NCI-H1930 (cell line): ENCODE data around the gene NKAIN2.
"Not testable (repeated sequence)": the region's sequence is repeated elsewhere in the genome, so short reads cannot be mapped to it uniquely, and the experiment has no call there.

ENCODE experiments used
- DNase-seq, 2 experiments: peaks; one replicate each; lab custom pipeline; 2025; lab: John Stamatoyannopoulos, UW

Gene NKAIN2

DNA sequence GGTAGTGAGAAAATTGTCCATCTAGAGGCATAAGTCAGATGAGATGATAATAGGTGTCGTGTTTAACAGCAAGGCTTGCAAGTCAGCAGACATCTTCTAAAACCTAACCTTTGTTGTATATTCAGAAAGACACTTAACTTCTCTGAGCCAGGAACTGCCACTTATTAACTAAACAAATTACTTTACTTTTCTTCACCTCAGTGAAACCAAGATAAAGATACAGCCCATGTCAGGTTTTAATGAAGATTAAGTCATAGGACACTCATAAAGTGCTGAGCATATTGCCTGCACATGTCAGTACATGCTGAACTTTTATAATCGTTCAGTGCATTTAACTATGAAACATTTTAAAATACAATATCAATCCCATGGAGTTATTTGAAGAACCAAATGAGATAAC, 286.8 kb downstream of the NKAIN2 start:
- no peak for DNase-seq

DNA sequence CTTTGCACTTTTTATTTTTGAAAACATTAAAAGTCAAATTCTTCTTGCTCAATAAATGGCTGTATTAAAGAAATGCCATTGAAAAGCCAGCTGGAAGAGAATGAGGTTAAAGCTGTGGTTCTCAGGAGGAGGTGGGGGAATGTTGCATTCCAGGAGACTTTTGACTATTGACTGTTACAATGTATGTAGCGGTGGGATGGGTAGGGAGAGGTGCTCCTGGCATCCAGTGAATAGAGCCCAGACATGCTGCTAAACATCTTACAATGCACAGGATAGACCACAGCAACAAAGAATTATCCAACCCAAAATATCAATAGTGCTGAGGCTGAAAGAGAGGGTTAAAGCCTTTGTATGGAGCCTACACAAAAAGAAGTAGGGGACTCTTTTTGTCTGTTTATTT, 295.9 kb downstream of the NKAIN2 start:
- no peak for DNase-seq

DNA sequence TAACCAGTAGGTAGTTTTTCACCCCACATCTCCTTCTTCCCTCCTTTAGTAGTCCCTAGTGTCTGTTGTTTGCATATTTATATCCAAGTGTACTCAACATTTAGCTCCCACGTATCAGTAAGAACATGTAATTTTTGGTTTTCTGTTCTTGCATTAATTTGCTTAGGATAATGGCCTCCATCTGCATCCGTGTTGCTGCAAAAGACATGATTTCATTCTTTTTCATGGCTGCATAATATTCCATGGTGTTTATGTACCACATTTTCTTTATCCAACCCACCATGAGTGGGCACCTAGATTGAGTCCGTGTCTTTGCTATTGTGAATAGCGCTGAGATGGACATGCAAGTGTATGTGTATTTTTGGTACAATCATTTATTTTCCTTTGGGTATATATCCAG, 306.8 kb downstream of the NKAIN2 start:
- no peak for DNase-seq

DNA sequence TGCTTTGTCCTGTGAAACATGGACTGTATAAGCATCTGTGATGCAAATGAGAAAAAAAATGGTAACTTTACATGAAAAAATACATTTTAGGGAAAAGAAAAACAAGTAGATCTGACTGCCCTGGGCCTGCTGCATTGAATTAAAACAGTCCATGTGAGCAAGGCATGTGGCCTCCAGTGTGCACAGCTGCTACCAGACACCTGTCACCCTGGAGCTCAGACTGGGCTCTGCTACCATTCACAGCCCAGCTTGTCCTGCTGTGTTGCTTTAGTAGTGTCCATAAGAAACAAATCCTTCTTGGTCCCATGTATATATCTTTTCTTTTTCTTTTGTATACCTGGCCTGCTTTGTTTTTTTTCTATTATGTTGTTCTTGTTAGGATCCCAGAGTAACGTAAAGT, 315.9 kb downstream of the NKAIN2 start:
- peak in 1 of 2 experiments; percentile 43 for DNase-seq

DNA sequence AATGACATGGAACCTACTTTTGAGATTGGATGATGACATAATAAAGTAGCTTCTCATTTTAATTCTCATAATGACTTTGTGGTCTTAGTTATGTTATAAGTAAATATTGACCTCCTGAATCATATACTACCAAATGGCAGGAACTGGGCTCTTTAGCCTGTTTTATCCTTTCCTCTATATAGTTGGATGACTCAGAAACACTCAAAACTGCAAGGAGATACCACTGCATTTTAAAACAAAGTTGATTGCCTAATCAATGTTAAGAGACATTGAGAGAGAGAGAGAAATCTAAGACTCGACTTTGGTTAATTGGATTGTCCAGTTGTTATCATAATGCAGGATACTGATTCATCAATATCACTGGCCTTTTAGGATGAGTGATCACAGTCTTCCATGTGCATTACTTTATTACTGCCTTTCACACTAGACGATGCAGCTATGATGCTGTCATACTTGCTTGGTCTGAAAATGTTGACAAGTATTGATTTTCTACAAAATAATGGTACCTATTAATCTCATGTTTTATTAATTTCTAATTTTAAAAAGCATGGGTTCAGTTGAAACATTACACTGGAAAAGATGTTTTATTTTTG, 320.0 kb downstream of the NKAIN2 start:
- no peak for DNase-seq

DNA sequence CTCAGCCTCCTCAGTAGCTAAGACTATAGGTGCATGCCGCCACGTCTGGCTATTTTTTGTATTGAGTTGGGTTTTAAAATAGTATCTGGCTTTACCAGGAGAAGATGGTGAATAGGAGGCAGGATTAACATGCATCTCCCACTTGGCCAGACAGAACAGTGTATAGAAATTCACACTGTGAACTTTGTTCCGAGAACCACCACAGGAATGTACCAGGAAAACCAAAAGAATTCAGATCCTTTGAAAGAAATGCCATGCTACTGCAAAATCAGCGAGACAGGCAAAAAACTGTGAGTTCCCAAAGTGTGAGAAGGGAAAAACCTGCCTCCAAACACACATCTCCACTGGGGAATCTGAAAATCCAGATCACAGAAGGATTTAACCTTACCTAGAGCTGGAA, 327.6 kb downstream of the NKAIN2 start:
- DNase-seq = no peak

DNA sequence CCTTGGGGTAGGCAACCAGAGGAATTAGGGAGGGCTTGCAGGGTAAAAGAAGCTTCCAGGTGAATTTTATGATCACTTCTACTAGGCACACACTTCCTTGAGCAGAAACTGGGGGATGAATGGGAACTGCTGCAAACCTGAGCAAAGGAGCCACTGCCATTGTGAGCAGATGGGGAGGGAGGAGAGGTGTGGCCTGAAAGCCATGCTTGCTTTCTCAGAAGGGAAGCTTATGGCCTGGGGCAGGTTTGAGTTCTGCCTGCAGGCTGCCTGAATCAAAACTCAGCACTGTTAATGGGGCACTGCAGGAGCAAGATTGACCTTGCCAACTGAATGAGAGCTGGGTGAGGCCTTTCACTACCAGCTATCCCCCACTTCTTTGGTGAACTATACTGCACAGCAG, 328.1 kb downstream of the NKAIN2 start:
- no peak for DNase-seq

DNA sequence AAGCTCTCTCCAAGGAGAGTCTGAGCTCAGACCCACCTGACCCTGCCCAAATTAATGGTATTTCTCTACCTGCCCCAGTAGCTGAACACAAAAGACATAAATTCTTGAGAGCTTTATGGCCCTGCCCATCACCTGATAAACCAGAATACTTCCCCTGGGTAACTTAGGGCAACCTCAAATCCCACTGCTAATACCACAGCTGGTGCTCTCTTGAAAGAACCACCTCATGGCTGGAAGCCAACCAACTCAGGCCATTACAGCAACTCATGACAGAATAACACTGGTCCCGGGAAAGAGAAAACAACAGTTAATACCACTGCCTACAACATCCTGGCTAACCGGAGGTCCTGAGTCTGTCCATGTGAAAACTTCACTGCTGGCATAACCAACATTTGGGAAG, 328.6 kb downstream of the NKAIN2 start:
- no peak for DNase-seq

DNA sequence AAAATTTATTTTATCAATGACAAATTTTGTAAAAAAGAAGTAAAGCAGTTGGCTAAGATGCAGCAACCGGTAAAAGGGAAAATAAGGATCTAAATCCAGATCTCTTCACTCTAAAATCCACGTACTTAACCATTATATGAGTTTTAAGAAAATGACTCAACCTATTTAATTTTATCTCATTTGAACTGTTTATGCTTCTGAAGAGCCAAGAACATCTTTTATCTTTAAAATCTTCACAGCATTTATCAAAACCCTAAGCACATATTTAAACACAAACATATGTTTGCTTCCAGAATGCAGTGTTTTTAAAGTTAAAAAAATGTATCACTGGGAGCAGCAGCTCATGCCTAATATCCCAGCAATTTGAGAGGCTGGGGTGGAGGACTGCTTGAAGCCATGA, 339.2 kb downstream of the NKAIN2 start:
- no peak for DNase-seq

DNA sequence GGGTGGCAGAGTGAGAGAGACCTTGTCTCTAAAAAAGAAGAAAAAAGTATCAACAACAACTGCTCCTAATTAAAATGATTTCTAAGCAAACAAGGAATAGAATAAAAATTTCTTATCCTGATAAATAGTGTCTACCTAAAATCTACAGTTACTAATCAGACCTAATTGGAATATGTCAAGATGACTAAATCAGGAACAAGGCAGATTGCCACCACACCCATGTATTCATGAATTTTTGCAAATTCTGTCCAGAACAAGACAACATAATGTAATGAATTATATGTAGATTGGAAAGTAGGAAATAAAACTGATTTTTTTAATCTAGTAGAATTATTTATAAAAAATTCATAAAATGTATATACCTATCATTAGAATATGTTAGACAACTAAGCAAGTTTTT, 339.8 kb downstream of the NKAIN2 start:
- DNase-seq = no peak

DNA sequence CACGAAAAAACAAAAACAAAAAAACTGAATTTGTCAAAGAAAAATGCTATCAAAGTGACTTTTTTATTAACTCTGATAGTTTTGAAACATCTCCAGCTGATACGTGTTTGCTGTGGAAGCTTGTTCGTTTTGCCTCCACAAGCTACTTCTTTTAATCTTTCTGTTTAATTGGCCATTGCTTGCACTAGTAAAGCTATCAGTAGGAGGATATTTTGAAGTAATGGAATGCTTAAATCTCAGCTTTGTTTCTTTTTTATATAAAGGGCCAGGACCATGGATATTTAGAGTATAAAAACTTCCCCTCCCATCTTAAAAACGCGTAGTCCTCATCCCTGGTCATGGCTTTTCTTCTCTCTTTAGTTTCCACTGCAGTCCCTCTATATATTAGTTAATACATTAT, 344.0 kb downstream of the NKAIN2 start:
- DNase-seq = no peak

DNA sequence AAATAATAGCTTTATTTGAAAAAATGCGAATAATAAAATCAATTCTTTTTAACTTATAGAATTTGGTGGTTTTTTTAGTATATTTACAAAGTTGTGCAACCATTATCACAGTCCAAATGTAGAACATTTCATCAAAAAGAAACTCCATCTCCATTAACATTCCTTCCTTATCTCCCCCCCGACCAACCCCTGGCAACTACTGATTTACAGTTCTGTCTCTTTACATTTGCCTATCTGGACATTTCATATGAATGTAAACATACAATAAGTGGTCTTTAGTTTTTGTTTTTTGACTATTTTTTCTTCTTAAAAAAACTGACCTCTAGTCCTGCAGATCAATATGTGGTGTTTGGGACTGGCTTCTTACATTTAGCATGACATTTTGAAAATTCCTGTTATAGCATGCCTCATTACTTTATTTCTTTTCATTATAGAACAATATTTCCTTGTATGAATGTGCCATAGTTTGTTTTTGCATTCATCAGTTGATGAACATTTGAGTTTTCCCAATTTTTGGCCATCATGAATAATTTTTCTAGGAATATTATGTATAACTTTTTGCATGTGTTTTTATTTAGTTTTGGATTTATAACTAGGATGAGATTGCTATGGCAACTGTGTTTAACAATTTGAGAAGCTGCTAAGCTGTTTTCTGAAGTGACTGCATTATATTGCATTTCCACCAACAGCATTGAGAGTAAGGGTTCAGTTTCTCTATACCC, 344.7 kb downstream of the NKAIN2 start:
- DNase-seq = no peak

DNA sequence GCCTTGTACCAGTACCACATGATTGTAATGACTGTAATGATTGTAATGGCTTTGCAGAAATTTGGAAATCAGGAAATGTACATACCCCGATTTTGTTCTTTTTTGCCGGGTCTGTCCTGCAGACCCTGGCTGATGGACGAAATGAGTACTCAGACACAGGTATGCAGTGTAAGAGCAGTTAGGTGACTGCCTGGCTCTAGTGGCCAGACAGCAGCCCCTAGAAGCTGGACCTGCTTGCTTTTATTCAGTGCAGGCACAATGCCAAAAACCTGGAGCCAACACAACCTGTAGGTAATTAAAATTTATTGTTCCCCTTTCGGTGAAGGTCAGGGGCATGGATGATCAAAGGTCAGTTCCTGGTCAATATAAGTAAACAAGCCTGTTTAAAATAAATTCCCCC, 346.0 kb downstream of the NKAIN2 start:
- DNase-seq = no peak

DNA sequence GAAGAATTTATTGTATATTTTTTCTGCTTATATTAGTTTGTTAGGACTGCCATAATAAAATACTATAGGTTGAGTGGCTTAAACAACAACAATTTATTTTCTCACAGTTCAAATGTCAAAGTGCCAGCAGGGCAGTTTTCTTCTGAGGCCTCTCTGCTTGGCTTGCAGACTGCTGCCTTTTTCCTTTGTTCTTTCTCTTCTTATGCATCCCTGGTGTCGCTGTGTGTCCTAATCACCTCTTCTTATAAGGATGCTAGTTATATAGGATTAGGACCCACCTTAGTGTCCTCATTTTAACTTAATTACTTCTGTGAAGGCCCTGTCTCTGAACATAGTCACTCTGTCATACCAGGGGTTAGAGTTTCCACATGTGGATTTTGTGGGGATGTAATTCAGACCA, 354.4 kb downstream of the NKAIN2 start:
- no peak for DNase-seq

DNA sequence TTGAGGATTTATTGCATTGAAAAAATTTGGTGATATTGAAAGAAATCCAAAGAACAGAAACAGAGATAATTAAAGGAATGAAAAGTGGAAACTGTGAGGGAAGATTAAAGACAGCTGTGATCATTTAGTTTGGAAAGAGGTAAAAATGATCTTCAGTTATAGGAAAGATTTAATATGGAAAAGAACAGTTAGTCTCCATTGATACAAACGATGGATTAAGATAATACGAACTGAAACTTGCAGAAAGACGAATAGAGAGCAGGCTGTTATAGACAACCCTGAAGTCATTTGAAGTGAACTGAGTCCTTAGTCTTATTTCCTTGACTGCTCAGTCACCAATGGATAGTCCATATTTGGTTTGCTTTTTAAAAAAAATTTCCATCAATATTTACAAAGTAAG, 360.0 kb downstream of the NKAIN2 start:
- DNase-seq = no peak

DNA sequence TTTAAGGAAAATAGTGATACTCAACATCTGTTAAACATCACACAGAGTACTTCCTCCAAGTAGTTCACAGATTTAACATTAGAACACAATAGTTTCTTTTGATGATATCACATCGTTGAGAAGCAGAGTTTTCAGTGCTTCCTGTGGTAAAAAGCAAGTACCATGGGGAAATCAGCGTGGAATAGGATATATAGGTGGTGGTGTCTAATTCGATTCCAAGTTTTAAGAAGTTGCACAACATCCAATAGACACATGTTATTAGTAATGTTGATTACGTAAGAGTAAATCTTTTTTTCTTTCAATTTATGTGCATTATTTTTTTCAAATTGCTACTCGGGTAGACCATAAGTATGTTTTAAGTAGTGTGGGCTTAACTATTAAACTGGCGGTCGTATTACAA, 360.7 kb downstream of the NKAIN2 start:
- no peak for DNase-seq

DNA sequence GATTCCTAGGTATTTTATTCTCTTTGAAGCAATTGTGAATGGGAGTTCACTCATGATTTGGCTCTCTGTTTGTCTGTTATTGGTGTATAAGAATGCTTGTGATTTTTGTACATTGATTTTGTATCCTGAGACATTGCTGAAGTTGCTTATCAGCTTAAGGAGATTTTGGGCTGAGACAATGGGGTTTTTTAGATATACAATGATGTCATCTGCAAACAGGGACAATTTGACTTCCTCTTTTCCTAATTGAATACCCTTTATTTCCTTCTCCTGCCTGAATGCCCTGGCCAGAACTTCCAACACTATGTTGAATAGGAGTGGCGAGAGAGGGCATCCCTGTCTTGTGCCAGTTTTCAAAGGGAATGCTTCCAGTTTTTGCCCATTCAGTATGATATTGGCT, 363.6 kb downstream of the NKAIN2 start:
- DNase-seq = not testable (repeated sequence)

DNA sequence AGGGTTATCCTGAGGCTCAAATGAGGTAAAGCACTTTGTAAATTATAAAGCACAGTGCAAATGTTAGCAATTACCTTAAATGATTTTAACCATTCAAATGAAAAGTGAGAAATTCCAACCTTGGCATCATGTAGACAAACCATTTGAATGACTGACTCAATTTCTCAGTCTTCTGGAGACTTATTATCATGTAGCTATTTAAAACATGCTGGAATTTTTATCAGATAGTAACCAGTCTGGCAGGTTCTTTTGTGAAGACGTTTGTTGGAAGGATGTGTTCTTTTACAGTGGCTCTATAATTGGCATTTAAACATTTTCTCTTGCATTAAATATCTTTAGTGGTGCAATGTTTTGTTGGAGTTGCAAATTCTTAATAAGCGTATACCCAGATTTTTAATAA, 386.6 kb downstream of the NKAIN2 start:
- no peak for DNase-seq

DNA sequence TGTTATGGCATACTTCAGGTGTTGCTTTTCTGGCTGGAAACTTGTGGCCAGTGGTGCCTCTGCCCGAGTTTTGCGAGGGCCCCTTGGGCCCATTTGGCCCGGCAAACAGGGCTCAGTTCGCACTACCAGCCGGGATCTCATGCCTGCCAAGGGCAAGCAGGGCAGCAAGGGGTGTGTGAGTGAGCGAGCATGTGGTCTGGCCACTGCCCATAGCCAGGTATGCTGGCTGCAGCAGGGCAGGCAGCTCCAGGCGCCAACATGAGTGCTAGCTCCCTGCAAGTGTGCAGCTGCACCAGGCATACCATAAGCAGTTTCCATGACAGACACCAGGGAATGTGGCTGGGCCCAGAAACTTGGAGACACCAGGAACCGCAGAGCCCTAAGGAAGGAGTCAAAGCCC, 389.5 kb downstream of the NKAIN2 start:
- no peak for DNase-seq

DNA sequence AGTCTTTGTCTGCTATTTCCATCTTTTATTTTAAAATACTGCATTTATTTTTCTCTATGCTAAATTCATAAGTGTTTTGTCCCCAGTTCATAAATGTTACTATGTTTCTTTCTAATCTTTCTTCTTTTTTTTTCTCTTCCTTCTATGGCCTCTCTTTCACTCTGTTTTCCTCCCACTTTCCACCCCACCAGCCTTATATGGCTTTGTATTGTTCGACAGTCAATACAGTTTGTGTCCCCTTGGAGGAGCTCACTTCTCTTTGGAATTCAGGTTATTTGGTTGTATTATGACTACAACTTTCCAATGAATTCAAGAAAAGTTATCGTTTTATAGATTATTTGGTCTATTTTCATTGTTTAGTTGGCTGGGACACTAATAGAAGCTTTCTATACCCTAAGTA, 393.5 kb downstream of the NKAIN2 start:
- no peak for DNase-seq

DNA sequence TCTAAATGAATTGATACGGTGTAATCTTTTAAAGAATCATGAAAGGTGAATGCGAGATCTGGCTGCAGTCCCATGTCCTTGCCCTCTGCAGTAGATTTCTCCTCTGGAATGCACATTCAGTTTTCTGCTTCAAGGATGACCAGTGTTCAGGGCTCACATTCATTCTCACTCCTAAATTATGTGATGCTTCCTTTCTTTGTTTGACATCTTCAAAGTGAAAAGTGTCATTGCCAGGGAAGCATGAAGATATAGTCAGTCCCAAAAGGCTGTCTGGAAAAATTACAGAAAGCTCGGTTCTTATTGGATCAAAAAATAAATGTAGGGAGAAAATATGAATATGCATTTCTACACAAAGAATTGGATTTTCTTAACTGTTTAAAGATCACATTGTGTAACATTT, 395.6 kb downstream of the NKAIN2 start:
- no peak for DNase-seq

DNA sequence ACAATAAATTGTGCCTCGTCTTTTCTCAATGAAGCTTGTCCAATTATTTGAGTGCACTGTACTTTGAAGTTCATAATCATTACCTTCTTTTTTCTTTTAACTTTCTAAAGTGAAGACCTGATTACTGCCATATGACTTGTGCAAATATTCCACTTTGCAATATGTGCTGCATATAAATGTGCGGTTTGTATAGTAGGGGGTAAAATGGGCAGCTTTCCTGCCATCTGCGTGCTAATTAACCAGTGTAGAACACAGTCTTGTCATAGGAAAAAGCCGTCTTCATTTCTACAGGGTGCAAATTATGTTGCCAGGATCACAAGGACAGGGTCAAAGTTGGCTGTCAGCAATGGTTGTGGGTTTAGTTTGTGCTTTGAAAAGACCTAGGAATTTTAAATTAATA, 397.0 kb downstream of the NKAIN2 start:
- DNase-seq = no peak

DNA sequence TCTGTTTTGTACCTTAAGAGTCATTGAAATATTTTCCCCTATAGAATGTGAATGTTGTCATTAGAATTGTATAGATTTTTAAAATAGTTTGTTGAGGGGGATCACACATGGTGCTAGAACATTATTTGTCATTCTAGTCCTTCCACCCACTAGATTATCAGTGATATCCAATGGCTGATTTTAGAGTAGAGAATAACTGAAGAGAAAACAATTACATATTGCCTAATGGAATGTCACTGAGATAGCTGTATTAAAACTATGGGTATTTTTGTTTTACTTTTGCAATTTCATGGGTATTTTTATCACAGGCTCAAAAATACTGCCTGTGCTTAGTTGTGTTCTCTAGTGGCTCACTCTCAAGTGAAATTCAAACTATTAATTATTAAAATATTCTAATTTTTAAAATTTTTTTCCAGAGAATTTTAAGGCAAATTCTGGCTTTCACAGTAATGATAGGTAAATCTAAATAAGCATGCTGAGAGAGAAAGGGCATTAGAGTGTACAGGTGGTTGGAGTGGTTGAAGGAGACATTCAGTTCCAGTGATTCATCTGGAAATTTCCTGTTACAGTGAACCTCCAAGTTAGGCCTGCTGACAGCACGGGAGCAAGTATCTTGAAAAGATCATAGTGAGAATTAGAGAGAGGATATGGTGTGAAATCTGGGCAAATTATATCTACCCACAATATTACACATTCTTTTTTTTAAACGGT, 399.6 kb downstream of the NKAIN2 start:
- no peak for DNase-seq

DNA sequence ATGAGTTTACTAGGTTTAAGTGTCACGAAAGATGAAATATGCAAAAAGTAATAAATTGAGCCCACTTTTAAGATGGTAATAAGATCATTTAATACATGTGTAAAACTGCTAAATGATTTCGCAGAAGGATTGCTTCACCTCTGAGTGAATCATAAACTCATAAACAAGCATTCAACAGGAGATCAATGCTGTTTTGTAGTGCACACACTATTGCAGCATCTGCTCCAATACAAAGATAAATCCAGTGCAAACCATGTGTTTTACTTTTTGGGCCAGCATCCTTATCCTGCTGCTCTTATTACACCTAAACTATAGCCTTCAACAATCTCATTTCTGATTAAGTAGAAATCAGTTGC, 400.1 kb downstream of the NKAIN2 start:
- DNase-seq = no peak
